ENCODE results near the gene TAF4.
"Not testable (repeated sequence)": the region's sequence is repeated elsewhere in the genome, so short reads cannot be mapped to it uniquely, and the experiment has no call there.

TAF4 gene

GRCh38 chr20:62065674-62066338 is at the start of gene TAF4:
Gene TAF4, minus strand, starts transcription at chr20:62065881. Its CDS starts 71 bp downstream, at chr20:62065810.
- peak; percentile 9 for DNase-seq (ENCODE audit: low read depth)

- no peak for DNase-seq (ENCODE audit: low read depth)
Measured at GRCh38 chr20:62114894-62115293, 49.2 kb upstream of the TAF4 start.

- DNase-seq (ENCODE audit: low read depth), result no peak
Measured at GRCh38 chr20:62112368-62112767, 46.7 kb upstream of the TAF4 start.

- no peak for DNase-seq (ENCODE audit: low read depth)
Measured at GRCh38 chr20:62111148-62111547, 45.5 kb upstream of the TAF4 start.

GRCh38 chr20:62105592-62105991 is 39.9 kb upstream of the TAF4 start:
- DNase-seq (ENCODE audit: low read depth), result no peak

GRCh38 chr20:62104791-62105345 is 39.2 kb upstream of the TAF4 start:
- no peak for DNase-seq (ENCODE audit: low read depth)

- no peak for DNase-seq (ENCODE audit: low read depth)
Measured at GRCh38 chr20:62104234-62104789, 38.6 kb upstream of the TAF4 start.

- no peak for DNase-seq (ENCODE audit: low read depth)
Measured at GRCh38 chr20:62103508-62104233, 38.0 kb upstream of the TAF4 start.

GRCh38 chr20:62101078-62101477 is 35.4 kb upstream of the TAF4 start:
- no peak for DNase-seq (ENCODE audit: low read depth)

- no peak for DNase-seq (ENCODE audit: low read depth)
Measured at GRCh38 chr20:62097881-62098407, 32.3 kb upstream of the TAF4 start.

GRCh38 chr20:62096421-62097380 is 31.0 kb upstream of the TAF4 start:
- DNase-seq (ENCODE audit: low read depth), result no peak

- DNase-seq (ENCODE audit: low read depth), result no peak
Measured at GRCh38 chr20:62089393-62089792, 23.7 kb upstream of the TAF4 start.

GRCh38 chr20:62088258-62089127 is 22.8 kb upstream of the TAF4 start:
- peak; percentile 14 for DNase-seq (ENCODE audit: low read depth)

GRCh38 chr20:62087632-62088031 is 22.0 kb upstream of the TAF4 start:
- DNase-seq (ENCODE audit: low read depth), result no peak

GRCh38 chr20:62087227-62087626 is 21.5 kb upstream of the TAF4 start:
- DNase-seq (ENCODE audit: low read depth), result no peak

GRCh38 chr20:62085206-62085605 is 19.5 kb upstream of the TAF4 start:
- DNase-seq (ENCODE audit: low read depth), result no peak

- DNase-seq (ENCODE audit: low read depth), result not testable (repeated sequence)
Measured at GRCh38 chr20:62084224-62084623, 18.5 kb upstream of the TAF4 start.

- DNase-seq (ENCODE audit: low read depth), result no peak
Measured at GRCh38 chr20:62083312-62083711, 17.6 kb upstream of the TAF4 start.

GRCh38 chr20:62080249-62080990 is 14.7 kb upstream of the TAF4 start:
- no peak for DNase-seq (ENCODE audit: low read depth)

GRCh38 chr20:62079166-62079565 is 13.5 kb upstream of the TAF4 start:
- no peak for DNase-seq (ENCODE audit: low read depth)

All from HS-27A (cell line).